Femur (tissue), 1 donor: ENCODE results near the gene COL17A1.
A peak's percentile ranks its signal among the peaks of the same experiment; 100 is the strongest.

Source experiments
- DNase-seq: peaks from one replicate; pipeline ENCODE4 v3.0.0-alpha.2; 2017

Gene COL17A1

GRCh38 chr10:104085801-104086400, at the start of gene COL17A1:
Gene COL17A1 (minus strand): TSS chr10:104085880. CDS start chr10:104080673, 5,207 bp downstream.
- no peak for DNase-seq

GRCh38 chr10:104130041-104130440, 44.4 kb upstream of the COL17A1 start:
- DNase-seq: no peak

GRCh38 chr10:104128214-104128613, 42.5 kb upstream of the COL17A1 start:
- DNase-seq: no peak

- DNase-seq: no peak
Measured at GRCh38 chr10:104127411-104127810, 41.7 kb upstream of the COL17A1 start.

GRCh38 chr10:104123397-104123796, 37.7 kb upstream of the COL17A1 start:
- no peak for DNase-seq

GRCh38 chr10:104122225-104123107, 36.8 kb upstream of the COL17A1 start:
- no peak for DNase-seq

- peak; percentile 99 for DNase-seq
Measured at GRCh38 chr10:104121485-104122224, 36.0 kb upstream of the COL17A1 start, which contains the start of gene SFR1. Gene SFR1 (plus strand): TSS chr10:104122171. CDS start chr10:104122184, 13 bp downstream.

- DNase-seq: peak; percentile 94
Measured at GRCh38 chr10:104120903-104121484, 35.3 kb upstream of the COL17A1 start.

- no peak for DNase-seq
Measured at GRCh38 chr10:104120512-104120902, 34.8 kb upstream of the COL17A1 start.

- no peak for DNase-seq
Measured at GRCh38 chr10:104119996-104120395, 34.3 kb upstream of the COL17A1 start.

- DNase-seq: no peak
Measured at GRCh38 chr10:104117839-104118323, 32.2 kb upstream of the COL17A1 start.

- DNase-seq: no peak
Measured at GRCh38 chr10:104113376-104113956, 27.8 kb upstream of the COL17A1 start.

- DNase-seq: no peak
Measured at GRCh38 chr10:104109908-104110662, 24.4 kb upstream of the COL17A1 start.

GRCh38 chr10:104104926-104105325, 19.2 kb upstream of the COL17A1 start:
- no peak for DNase-seq

GRCh38 chr10:104104418-104104817, 18.7 kb upstream of the COL17A1 start:
- no peak for DNase-seq

GRCh38 chr10:104103956-104104355, 18.3 kb upstream of the COL17A1 start:
- no peak for DNase-seq

GRCh38 chr10:104101902-104102301, 16.2 kb upstream of the COL17A1 start:
- no peak for DNase-seq

- no peak for DNase-seq
Measured at GRCh38 chr10:104100795-104101194, 15.1 kb upstream of the COL17A1 start.

- DNase-seq: no peak
Measured at GRCh38 chr10:104099941-104100340, 14.3 kb upstream of the COL17A1 start.

- no peak for DNase-seq
Measured at GRCh38 chr10:104099269-104099668, 13.6 kb upstream of the COL17A1 start.

- no peak for DNase-seq
Measured at GRCh38 chr10:104098358-104098925, 12.8 kb upstream of the COL17A1 start.
